Upper lobe of right lung (tissue), 1 donor: ENCODE data around the gene SIDT2. TPM values are rescaled to one million over a fixed set of nuclear protein-coding genes. Genes with fewer than 3 reads are reported as not detected.

Experiments used
- ATAC-seq: fragments of 200-7000 bp; cut with Tn5 transposase; one replicate; pipeline ENCODE4 v1.9.1; 2020; ENCODE audit warnings: mild to moderate bottlenecking, moderate library complexity
- DNase-seq: peaks from one replicate; pipeline ENCODE4 v3.0.0-alpha.2; 2020
- H3K27ac ChIP-seq: fragments of 200-600 bp; one replicate; pipeline ENCODE4 v1.8.0; 2022
- H3K27me3 ChIP-seq: fragments of 200-600 bp; one replicate; pipeline ENCODE4 v1.8.0; 2022; ENCODE audit warnings: mild to moderate bottlenecking
- H3K36me3 ChIP-seq: fragments of 200-600 bp; one replicate; pipeline ENCODE4 v1.8.0; 2022
- H3K4me1 ChIP-seq: fragments of 200-600 bp; one replicate; pipeline ENCODE4 v1.8.0; 2022
- H3K4me3 ChIP-seq: fragments of 200-600 bp; one replicate; pipeline ENCODE4 v1.8.0; 2022; ENCODE audit warnings: mild to moderate bottlenecking
- H3K9me3 ChIP-seq: fragments of 200-600 bp; one replicate; pipeline ENCODE4 v1.8.0; 2022
- CTCF ChIP-seq: fragments of 200-600 bp; IDR thresholded peaks from one replicate; pipeline ENCODE4 v1.8.0; 2022; ENCODE audit warnings: antibody characterized with exemption
- intact Hi-C: fragments of 100-400 bp; cut with DNase I; formaldehyde crosslinking; loops from one replicate; pipeline ENCODE4 v1.11.0; 2022
- total RNA-seq: library from RNA; stranded (reverse); fragmentation: NEBNext Ultra II Directional; extraction: Animal tissue kit (Norgen Biotek cat#: 25700); gene quantifications from one replicate; pipeline ENCODE4 v1.2.1, GENCODE V29; 2021
- donor health status: DM: no; HTN: yes; CAD: no; lungs with severe emphysema.

Gene SIDT2
- total RNA-seq, 1 donor from 2014 or later, result 107 TPM

GRCh38 chr11:117239295-117239694 lies 60.8 kb downstream of the SIDT2 start:
- H3K9me3 ChIP-seq, result no peaks in the 10 kb centered on the region
- no peak for TF ChIP-seq CTCF
- no peaks in the 10 kb centered on the region for H3K4me1 ChIP-seq
- H3K4me3 ChIP-seq, result no peak overlapping the region
- peaks cover 58% of the 10 kb centered on the region for H3K36me3 ChIP-seq
- no peaks in the 10 kb centered on the region for H3K27me3 ChIP-seq
- no peak for ATAC-seq
- intact Hi-C loops, result no loop called here
- H3K27ac ChIP-seq, result no peak overlapping the region
- no peak for DNase-seq

Other genes with a start within 250 kb of the SIDT2 start
- gene SIK3, start 80.3 kb upstream of the SIDT2 start, total RNA-seq, result 37.1 TPM
- 86.9 TPM for gene PAFAH1B2, start 34.5 kb upstream of the SIDT2 start, total RNA-seq
- gene TAGLN, start 20.6 kb downstream of the SIDT2 start, total RNA-seq, result 465 TPM
- 57.8 TPM for gene PCSK7, start 53.3 kb downstream of the SIDT2 start, total RNA-seq
- 27.1 TPM for gene RNF214, start 53.9 kb downstream of the SIDT2 start, total RNA-seq
- gene BACE1-AS, start 112.6 kb downstream of the SIDT2 start, total RNA-seq, result 8.2 TPM
- 28.9 TPM for gene BACE1, start 137.5 kb downstream of the SIDT2 start, total RNA-seq
- 25.2 TPM for gene CEP164, start 149.1 kb downstream of the SIDT2 start, total RNA-seq